Smooth muscle cell (in vitro differentiated cells): ENCODE measurements around the gene CCT8. TPM values are rescaled to one million over a fixed set of nuclear protein-coding genes. Genes with fewer than 3 reads are reported as not detected.
A peak's percentile ranks its signal among the peaks of the same experiment; 100 is the strongest.

Source experiments
- DNase-seq: peaks from one replicate; lab custom pipeline; 2025; ENCODE audit not compliant: unreplicated experiment; lab: John Stamatoyannopoulos, UW
- H2AFZ ChIP-seq: fragments of 200-600 bp; sonication (generic); 2 replicates; pipeline ENCODE4 v1.6.0; 2016; ENCODE audit warnings: antibody characterized with exemption, low read depth, mild to moderate bottlenecking
- H3F3A ChIP-seq: fragments of 200-600 bp; sonication (generic); 2 replicates; pipeline ENCODE4 v1.6.0; 2017; ENCODE audit warnings: antibody characterized with exemption, low read depth
- H3K27ac ChIP-seq: fragments of 200-600 bp; sonication (generic); 2 replicates; pipeline ENCODE4 v1.5.1; 2016; ENCODE audit warnings: low read depth, mild to moderate bottlenecking
- H3K27me3 ChIP-seq: fragments of 200-600 bp; sonication (generic); 2 replicates; pipeline ENCODE4 v1.6.1; 2016; ENCODE audit warnings: low read depth, mild to moderate bottlenecking
- H3K36me3 ChIP-seq: fragments of 200-600 bp; sonication (generic); 2 replicates; pipeline ENCODE4 v1.5.1; 2016; ENCODE audit warnings: low read depth
- H3K4me1 ChIP-seq: fragments of 200-600 bp; sonication (generic); 2 replicates; pipeline ENCODE4 v1.5.1; 2016; ENCODE audit warnings: low read depth
- H3K4me2 ChIP-seq: fragments of 200-600 bp; sonication (generic); 2 replicates; pipeline ENCODE4 v1.6.0; 2016; ENCODE audit warnings: mild to moderate bottlenecking
- H3K4me3 ChIP-seq: fragments of 200-600 bp; sonication (generic); 2 replicates; pipeline ENCODE4 v1.5.1; 2016; ENCODE audit warnings: mild to moderate bottlenecking
- H3K79me2 ChIP-seq: fragments of 200-600 bp; sonication (generic); 2 replicates; pipeline ENCODE4 v1.6.0; 2016; ENCODE audit warnings: low read depth, mild to moderate bottlenecking
- H3K9ac ChIP-seq: fragments of 200-600 bp; sonication (generic); 2 replicates; pipeline ENCODE4 v1.6.0; 2016; ENCODE audit warnings: low read depth
- H3K9me3 ChIP-seq: fragments of 200-600 bp; sonication (generic); replicated peaks from 2 replicates; pipeline ENCODE4 v1.5.1; 2016; ENCODE audit warnings: low read depth
- H4K20me1 ChIP-seq: fragments of 200-600 bp; sonication (generic); 2 replicates; pipeline ENCODE4 v1.6.0; 2016; ENCODE audit warnings: low read depth
- WGBS: methylation state at CpG from one replicate; pipeline ENCODE4 v1.1.7; 2016; ENCODE audit warnings: low lambda C conversion rate; 5-methylcytosine and 5-hydroxymethylcytosine counted together
- polyA plus RNA-seq: library from polyadenylated mRNA; unstranded; fragments of >200 nt; fragmentation: Nextera tagmentation; extraction: Ambion mirVana; gene quantifications from 2 replicates; pipeline ENCODE4 v1.2.1, GENCODE V29; 2016
- total RNA-seq: library from RNA; depleted of rRNA; stranded (reverse); fragments of >200 nt; gene quantifications from 2 replicates; pipeline ENCODE4 v1.2.3, GENCODE V29; 2014
- TF ChIP-seq, protein P1 (sequence below): fragments of 200-600 bp; sonication (generic); IDR thresholded peaks from 2 replicates; pipeline ENCODE4 v1.5.1; 2017; ENCODE audit warnings: borderline replicate concordance, mild to moderate bottlenecking, antibody characterized with exemption; ENCODE audit not compliant: insufficient read depth, poor library complexity, severe bottlenecking

The CCT8 gene
- total and polyA plus RNA-seq, 2 experiments from 2014 or later: 125 to 184 TPM

DNA sequence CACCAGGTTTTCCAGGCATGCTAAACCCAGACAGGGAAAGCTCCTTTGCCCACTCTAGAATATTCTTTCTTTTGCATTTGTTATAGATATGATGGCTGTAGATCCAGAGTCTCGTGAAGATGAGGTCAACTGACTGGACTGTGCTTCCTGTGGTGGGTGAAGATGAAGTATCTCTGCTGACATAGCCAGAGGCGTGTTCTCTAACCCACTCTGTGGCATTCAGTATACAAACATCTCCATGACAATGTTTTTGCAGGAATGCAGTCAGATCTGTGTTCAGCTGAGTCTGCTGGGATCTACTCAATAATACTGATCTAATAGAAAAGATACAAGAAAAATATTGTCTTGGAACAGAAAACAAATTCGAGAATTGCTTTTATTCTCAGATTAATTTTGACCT lies 65.6 kb downstream of the CCT8 start:
- no peaks in the 10 kb centered on the region for H3K36me3 ChIP-seq
- H3K9ac ChIP-seq: peak overlapping the region; percentile 47
- no peak overlapping the region for H2AFZ ChIP-seq
- DNase-seq: no peak
- TF ChIP-seq, protein P1, sequence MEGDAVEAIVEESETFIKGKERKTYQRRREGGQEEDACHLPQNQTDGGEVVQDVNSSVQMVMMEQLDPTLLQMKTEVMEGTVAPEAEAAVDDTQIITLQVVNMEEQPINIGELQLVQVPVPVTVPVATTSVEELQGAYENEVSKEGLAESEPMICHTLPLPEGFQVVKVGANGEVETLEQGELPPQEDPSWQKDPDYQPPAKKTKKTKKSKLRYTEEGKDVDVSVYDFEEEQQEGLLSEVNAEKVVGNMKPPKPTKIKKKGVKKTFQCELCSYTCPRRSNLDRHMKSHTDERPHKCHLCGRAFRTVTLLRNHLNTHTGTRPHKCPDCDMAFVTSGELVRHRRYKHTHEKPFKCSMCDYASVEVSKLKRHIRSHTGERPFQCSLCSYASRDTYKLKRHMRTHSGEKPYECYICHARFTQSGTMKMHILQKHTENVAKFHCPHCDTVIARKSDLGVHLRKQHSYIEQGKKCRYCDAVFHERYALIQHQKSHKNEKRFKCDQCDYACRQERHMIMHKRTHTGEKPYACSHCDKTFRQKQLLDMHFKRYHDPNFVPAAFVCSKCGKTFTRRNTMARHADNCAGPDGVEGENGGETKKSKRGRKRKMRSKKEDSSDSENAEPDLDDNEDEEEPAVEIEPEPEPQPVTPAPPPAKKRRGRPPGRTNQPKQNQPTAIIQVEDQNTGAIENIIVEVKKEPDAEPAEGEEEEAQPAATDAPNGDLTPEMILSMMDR: no peak
- no peaks in the 10 kb centered on the region for H3K79me2 ChIP-seq
- 77% methylated on average over 3 of the region's 3 CpGs for WGBS
- H3K4me2 ChIP-seq: no peak overlapping the region
- peaks cover 7% of the 10 kb centered on the region for H3K4me1 ChIP-seq
- no peaks in the 10 kb centered on the region for H3K9me3 ChIP-seq
- no peak overlapping the region for H3K4me3 ChIP-seq
- peak overlapping the region; percentile 82 for H3K27ac ChIP-seq
- peaks cover 7% of the 10 kb centered on the region for H3F3A ChIP-seq
- no peaks in the 10 kb centered on the region for H3K27me3 ChIP-seq
- no peaks in the 10 kb centered on the region for H4K20me1 ChIP-seq

DNA sequence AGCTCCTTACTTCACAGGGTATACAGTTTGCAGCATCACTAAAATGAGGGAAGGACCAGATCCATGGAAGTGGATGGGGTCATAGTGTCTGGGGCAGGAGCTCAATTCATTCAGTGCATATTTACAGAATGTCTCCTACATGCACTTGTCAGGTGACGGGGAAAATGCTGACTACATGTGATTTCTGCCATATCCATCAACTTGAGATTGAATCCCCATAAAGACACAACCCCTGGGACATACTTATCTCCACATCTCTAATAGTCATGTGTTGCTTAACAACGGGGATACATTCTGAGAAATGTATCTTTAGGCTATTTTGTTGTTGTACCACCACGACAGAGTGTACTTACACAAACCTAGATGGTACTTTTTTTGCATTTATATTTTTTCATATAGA lies 66.3 kb downstream of the CCT8 start:
- DNase-seq: no peak
- H3K4me1 ChIP-seq: peaks cover 9% of the 10 kb centered on the region
- H3K4me3 ChIP-seq: no peak overlapping the region
- no peaks in the 10 kb centered on the region for H3K9me3 ChIP-seq
- no peaks in the 10 kb centered on the region for H4K20me1 ChIP-seq
- H2AFZ ChIP-seq: no peak overlapping the region
- peaks cover 7% of the 10 kb centered on the region for H3F3A ChIP-seq
- H3K36me3 ChIP-seq: no peaks in the 10 kb centered on the region
- TF ChIP-seq, protein P1: no peak
- no peak overlapping the region for H3K4me2 ChIP-seq
- H3K27me3 ChIP-seq: no peaks in the 10 kb centered on the region
- H3K79me2 ChIP-seq: no peaks in the 10 kb centered on the region
- WGBS: 87% methylated on average over 3 of the region's 3 CpGs
- H3K9ac ChIP-seq: peak overlapping the region; percentile 38
- peak overlapping the region; percentile 82 for H3K27ac ChIP-seq

Other genes starting within 250 kb of the CCT8 start
- gene LTN1, start 80.8 kb downstream of the CCT8 start, total RNA-seq: 44.4 and 50.2 TPM in 2 replicates
- gene LTN1, start 80.8 kb downstream of the CCT8 start, polyA plus RNA-seq: 10.2 and 11.2 TPM in 2 replicates
- 6.1 and 11.8 TPM in 2 replicates for gene RWDD2B, start 54.3 kb downstream of the CCT8 start, total RNA-seq
- gene RWDD2B, start 54.3 kb downstream of the CCT8 start, polyA plus RNA-seq: 4.3 and 4.4 TPM in 2 replicates
- 36.2 and 37.0 TPM in 2 replicates for gene USP16, start 49.0 kb downstream of the CCT8 start, total RNA-seq
- gene USP16, start 49.0 kb downstream of the CCT8 start, polyA plus RNA-seq: 24.8 and 25.9 TPM in 2 replicates
- gene MAP3K7CL, start 57.0 kb upstream of the CCT8 start, total RNA-seq: 1.3 and 2.5 TPM in 2 replicates
- gene MAP3K7CL, start 57.0 kb upstream of the CCT8 start, polyA plus RNA-seq: 3.0 and 3.7 TPM in 2 replicates
- 103 and 113 TPM in 2 replicates for gene BACH1, start 225.3 kb upstream of the CCT8 start, total RNA-seq
- gene BACH1, start 225.3 kb upstream of the CCT8 start, polyA plus RNA-seq: 26.3 and 29.5 TPM in 2 replicates